Heart right ventricle (tissue), 16 donors: ENCODE data around the gene MYO15A. TPM values are rescaled to one million over a fixed set of nuclear protein-coding genes. Genes with fewer than 3 reads are reported as not detected.

Source experiments
- ATAC-seq, 8 donors: fragments of 200-7000 bp; cut with Tn5 transposase; one replicate each; pipeline ENCODE4 v1.9.1; 2020; ENCODE audit warnings: mild to moderate bottlenecking in 8 of 8, moderate library complexity in 8 of 8, moderate number of reproducible peaks in 1 of 8
- DNase-seq, 2 donors: peaks; one replicate each; pipeline ENCODE4 v3.0.0-alpha.2; 2020
- H3K27ac ChIP-seq, 10 donors: fragments of 200-600 bp; sonication (generic) in 2 of 10; one replicate each; pipeline versions ENCODE4 v1.5.0 to v1.8.0; 2020 to 2022; ENCODE audit warnings: mild to moderate bottlenecking in 3 of 10
- H3K27me3 ChIP-seq, 7 donors: fragments of 200-600 bp; one replicate each; pipeline ENCODE4 v1.8.0; 2021 to 2022; ENCODE audit warnings: mild to moderate bottlenecking in 2 of 7
- H3K36me3 ChIP-seq, 9 donors: fragments of 200-600 bp; sonication (generic) in 1 of 9; one replicate each; pipeline versions ENCODE4 v1.5.0 to v1.8.0; 2020 to 2022; ENCODE audit warnings: mild to moderate bottlenecking in 2 of 9
- H3K4me1 ChIP-seq, 9 donors: fragments of 200-600 bp; sonication (generic) in 1 of 9; one replicate each; pipeline versions ENCODE4 v1.5.0 to v1.8.0; 2020 to 2022; ENCODE audit warnings: mild to moderate bottlenecking in 4 of 9
- H3K4me3 ChIP-seq, 10 donors: fragments of 200-600 bp; sonication (generic) in 2 of 10; one replicate each; pipeline versions ENCODE4 v1.5.0 to v1.8.0; 2020 to 2022; ENCODE audit warnings: mild to moderate bottlenecking in 7 of 10, moderate library complexity in 2 of 10
- H3K9me3 ChIP-seq, 11 donors: fragments of 200-600 bp in 10 of 11; sonication (generic) in 2 of 11; one replicate each; pipeline versions ENCODE4 v1.5.0 to v1.8.0; 2013 to 2022; ENCODE audit warnings: mild to moderate bottlenecking in 2 of 11, control low read depth in 1 of 11, moderate library complexity in 1 of 11
- WGBS, 2 donors: extraction: QIAGEN DNeasy Blood & Tissue Kit; methylation state at CpG; one replicate each; pipeline ENCODE4 v1.1.7; 2013; ENCODE audit warnings: inconsistent platforms in 1 of 2; 5-methylcytosine and 5-hydroxymethylcytosine counted together
- intact Hi-C, 10 donors: fragments of 100-400 bp; cut with DNase I; formaldehyde crosslinking; loops; one replicate each; pipeline versions ENCODE4 v1.11.1 to v1.14.2; 2022
- polyA plus RNA-seq, 2 donors: library from polyadenylated mRNA; stranded (reverse); fragments of 200-250 nt; gene quantifications; one replicate each; pipeline ENCODE4 v1.2.3, GENCODE V29; 2013
- total RNA-seq, 10 donors: library from RNA; stranded (reverse); fragmentation: NEBNext Ultra II Directional in 3 of 10; extraction: Animal tissue kit (Norgen Biotek cat#: 25700) in 3 of 10; gene quantifications; one replicate each; pipeline versions ENCODE4 v1.2.1 to v1.2.4, GENCODE V29; 2021 to 2023
- TF ChIP-seq, protein P1 (sequence below), 9 donors: fragments of 200-600 bp; sonication (generic) in 2 of 9; IDR thresholded peaks; one replicate each; pipeline versions ENCODE4 v1.5.0 to v1.8.0; 2021 to 2022; ENCODE audit warnings: antibody characterized with exemption in 9 of 9, mild to moderate bottlenecking in 5 of 9, moderate library complexity in 1 of 9
- donor health status: Arrhythmogenic right ventricular cardiomyopathy.
- donor health status: ischemic (EF 13 %, LVEDD 7.1; RV severe dilation, severe dysfunction).
- donor health status: healthy with polysubstance abuse.
- donor health status: DM: no; HTN: yes; CAD: no.
- donor health status: DM: no; HTN: no; CAD: no.
- donor health status: ischemic (EF 25% LVEDD 6.9; RV normal size, moderate dysfunction).
- donor health status: ischemic (EF 25% LVEDD 5.7; RV mildly dilated, moderate dysfunction).
- donor health status: healthy.
- donor health status: DM: yes; HTN: yes; CAD: no.
- donor health status: Ischemic cardiomyopathy.
- donor health status: ischemic (EF 35%, LVEDD 5.7; RV mildly dilated, moderate dysfunction).
- donor health status: nonischemic (EF 11% LVEDD 7.7; RV severe dilation, severe dysfunction).
- donor health status: DM: yes; HTN: yes; CAD: no.
- donor health status: PGD.
- donor health status: ischemic (EF 29% LVEDD 5.4; RV normal size, mild dysfunction).
- donor health status: nonischemic (EF 23%, LVEDD 6.1; RV moderate dilation, normal function).

Gene MYO15A
- total and polyA plus RNA-seq, 12 donors = 0.11 to 1.2 (median 0.27) TPM; not detected in 3

DNA sequence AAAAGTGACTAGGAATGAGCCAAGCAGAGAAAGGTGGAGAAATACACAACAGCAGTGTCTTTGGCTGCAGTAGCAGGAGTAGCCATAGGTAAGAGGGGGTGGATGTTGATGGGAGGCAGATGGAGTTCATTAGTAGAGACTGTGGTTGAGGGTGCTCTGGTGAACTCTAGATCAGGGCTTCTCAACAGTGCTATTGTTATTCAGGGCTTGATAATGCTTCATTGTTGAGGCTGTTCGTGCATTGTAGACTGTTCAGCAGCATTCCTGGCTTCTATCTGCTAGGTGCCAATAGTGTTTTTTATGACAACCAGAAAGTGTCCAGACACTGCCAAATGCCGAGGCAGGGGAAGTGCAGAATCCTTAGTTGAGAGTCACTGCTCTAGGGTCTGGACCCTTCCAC is 78.7 kb downstream of the MYO15A start:
- H3K36me3 ChIP-seq = peaks cover 0 to 42% (median 3%) of the 10 kb centered on the region in 9 donors
- DNase-seq (no peak), ATAC-seq (no peak)
- H3K4me1 ChIP-seq = peaks cover 37 to 84% (median 80%) of the 10 kb centered on the region in 9 donors
- TF ChIP-seq, protein P1, sequence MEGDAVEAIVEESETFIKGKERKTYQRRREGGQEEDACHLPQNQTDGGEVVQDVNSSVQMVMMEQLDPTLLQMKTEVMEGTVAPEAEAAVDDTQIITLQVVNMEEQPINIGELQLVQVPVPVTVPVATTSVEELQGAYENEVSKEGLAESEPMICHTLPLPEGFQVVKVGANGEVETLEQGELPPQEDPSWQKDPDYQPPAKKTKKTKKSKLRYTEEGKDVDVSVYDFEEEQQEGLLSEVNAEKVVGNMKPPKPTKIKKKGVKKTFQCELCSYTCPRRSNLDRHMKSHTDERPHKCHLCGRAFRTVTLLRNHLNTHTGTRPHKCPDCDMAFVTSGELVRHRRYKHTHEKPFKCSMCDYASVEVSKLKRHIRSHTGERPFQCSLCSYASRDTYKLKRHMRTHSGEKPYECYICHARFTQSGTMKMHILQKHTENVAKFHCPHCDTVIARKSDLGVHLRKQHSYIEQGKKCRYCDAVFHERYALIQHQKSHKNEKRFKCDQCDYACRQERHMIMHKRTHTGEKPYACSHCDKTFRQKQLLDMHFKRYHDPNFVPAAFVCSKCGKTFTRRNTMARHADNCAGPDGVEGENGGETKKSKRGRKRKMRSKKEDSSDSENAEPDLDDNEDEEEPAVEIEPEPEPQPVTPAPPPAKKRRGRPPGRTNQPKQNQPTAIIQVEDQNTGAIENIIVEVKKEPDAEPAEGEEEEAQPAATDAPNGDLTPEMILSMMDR (IDR thresholded peaks at IDR 0.05) = no peak
- peak overlapping the region in 9 of 10 donors; percentile 67 to 99 (median 86) for H3K4me3 ChIP-seq
- H3K27ac ChIP-seq = peak overlapping the region in 9 of 10 donors; percentile 4 to 100 (median 97)
- H3K9me3 ChIP-seq = no peaks in the 10 kb centered on the region
- WGBS, 2 donors = 4 to 12% methylated on average over 2 of the region's 2 CpGs
- intact Hi-C loops = loop anchor here in 1 of 10 donors (5.0 kb wide), 1 partner anchor 45 kb away; no protein-coding TSS in a partner anchor
- H3K27me3 ChIP-seq = no peaks in the 10 kb centered on the region

DNA sequence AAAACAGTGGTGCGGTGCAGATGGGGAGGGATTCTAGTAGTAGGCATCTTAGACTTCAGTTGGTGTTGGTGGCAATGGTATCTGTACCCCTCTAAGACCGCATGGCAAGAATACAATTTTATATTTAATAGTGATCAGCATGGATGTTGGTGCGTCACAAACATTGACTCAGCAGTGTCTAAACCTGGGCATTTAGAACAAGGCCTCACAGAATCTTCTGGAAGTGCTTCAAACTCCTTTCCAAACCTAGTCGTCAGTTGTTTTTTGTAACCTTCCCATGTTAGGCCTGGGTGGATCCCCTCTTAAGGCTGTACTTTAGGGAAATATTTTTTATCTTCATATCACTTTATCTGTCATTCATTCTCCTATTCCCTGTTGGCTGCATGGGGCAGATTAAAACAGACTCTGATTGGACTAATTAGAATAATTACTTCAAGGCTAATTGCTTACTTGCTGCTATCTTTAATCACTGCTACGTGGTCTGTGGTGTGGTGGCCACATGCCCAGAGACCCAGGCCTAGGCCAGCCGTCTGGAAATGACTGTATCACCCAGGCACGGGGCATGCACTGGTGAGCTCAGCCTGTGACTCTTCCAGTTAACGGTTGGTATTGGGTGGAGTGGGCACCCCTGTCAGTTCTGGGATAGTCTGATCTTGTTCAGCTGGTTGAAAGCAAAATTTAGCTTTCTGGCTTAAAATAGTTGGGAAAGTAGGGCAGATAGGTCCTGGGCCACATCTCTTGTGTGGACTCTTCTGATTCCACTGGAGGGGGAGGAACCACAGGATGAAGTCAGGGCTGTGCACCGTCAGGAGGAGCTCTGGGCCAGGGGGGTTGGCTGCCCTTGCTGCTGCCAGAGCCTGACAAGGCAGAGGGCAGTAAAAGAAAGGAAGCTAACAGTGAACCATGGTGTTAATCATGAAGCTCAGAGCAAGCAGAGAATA is 79.5 kb downstream of the MYO15A start:
- ATAC-seq = peak in 4 of 8 donors; percentile 6 to 45 (median 24)
- 29 to 30% methylated on average over 9 of the region's 9 CpGs for WGBS, 2 donors
- peak; percentile 30 for DNase-seq
- Histone ChIP-seq H3K36me3 (peaks cover 0 to 50% (median 6%) of the 10 kb centered on the region in 9 donors), H3K9me3 (no peaks in the 10 kb centered on the region), H3K4me1 (peaks cover 37 to 87% (median 80%) of the 10 kb centered on the region in 9 donors), H3K27ac (peak overlapping the region in 9 of 10 donors; percentile 4 to 100 (median 97)), H3K27me3 (no peaks in the 10 kb centered on the region), H3K4me3 (peak overlapping the region in 9 of 10 donors; percentile 2 to 99 (median 86))
- TF ChIP-seq, protein P1 (IDR thresholded peaks at IDR 0.05) = peak in 2 of 9 donors; percentile 8 to 16
- intact Hi-C loops = loop anchor here in 1 of 10 donors (5.0 kb wide), 1 partner anchor 46 kb away; no protein-coding TSS in a partner anchor

DNA sequence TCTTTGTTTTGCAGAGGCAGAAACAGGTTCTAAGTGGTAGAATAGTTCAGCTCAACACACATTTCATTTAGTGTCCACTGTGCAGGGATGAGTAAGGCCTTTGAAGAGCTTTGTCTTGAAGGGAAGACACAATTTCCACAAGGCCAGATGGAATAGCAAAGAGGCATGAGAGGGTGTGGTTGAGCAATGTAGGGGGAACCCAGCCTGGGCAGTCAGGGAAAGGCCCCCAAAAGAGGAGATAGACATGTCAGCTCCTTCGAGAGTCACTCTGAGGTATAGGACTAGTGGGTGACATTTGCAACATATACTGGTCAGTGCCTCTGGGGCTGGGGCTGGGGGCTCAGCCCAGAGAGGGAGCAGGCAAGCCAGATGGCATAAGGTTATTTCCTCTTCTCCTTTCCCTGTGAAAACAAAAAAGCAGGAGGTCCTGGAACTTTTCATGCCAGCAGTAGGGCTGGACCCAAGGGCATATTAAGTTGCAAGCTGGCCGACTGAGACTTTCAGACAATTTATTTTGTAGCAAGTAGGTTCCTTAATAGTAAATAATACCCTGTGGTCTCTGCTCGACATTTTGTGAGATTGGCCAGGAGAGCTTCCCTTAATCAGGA is 82.2 kb downstream of the MYO15A start:
- WGBS, 2 donors = 20 to 36% methylated on average over 3 of the region's 3 CpGs
- H3K36me3 ChIP-seq = peaks cover 0 to 68% (median 14%) of the 10 kb centered on the region in 9 donors
- intact Hi-C loops = no loop called here
- H3K4me3 ChIP-seq = no peak overlapping the region
- no peaks in the 10 kb centered on the region for H3K27me3 ChIP-seq
- H3K9me3 ChIP-seq = no peaks in the 10 kb centered on the region
- DNase-seq (no peak), ATAC-seq (peak in 1 of 8 donors; percentile 6)
- peaks cover 34 to 100% (median 90%) of the 10 kb centered on the region in 9 donors for H3K4me1 ChIP-seq
- peak overlapping the region in 9 of 10 donors; percentile 18 to 99 (median 56) for H3K27ac ChIP-seq
- TF ChIP-seq, protein P1 (IDR thresholded peaks at IDR 0.05) = no peak

DNA sequence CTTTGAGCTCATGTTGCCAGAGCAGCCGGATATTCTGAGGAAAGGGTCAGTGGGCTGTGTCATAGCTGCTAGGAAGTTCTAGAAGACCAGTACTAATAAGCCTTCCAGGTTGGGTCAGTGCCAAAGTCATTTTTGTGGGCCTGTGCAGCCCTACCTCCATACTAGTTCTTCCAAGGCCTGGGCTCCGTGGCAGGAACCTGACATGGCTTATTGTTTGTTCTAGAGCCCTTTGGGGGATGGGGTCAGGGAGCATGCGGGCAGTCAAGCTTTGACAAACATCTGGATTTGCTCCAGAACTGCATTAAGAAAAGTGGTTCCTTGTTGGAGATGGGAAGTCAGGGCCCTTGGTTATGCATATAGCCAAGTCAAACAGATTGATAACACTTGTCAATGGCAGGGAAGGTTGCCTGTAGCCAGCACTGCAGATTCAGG is 82.7 kb downstream of the MYO15A start:
- WGBS, 2 donors = 13 to 16% methylated on average over 3 of the region's 3 CpGs
- intact Hi-C loops = no loop called here
- H3K27ac ChIP-seq = peak overlapping the region in 9 of 10 donors; percentile 18 to 99 (median 56)
- H3K4me3 ChIP-seq = peak overlapping the region in 1 of 10 donors; percentile 9
- H3K4me1 ChIP-seq = peaks cover 31 to 99% (median 85%) of the 10 kb centered on the region in 9 donors
- TF ChIP-seq, protein P1 (IDR thresholded peaks at IDR 0.05) = no peak
- ATAC-seq (peak in 7 of 8 donors; percentile 25 to 72 (median 54)), DNase-seq (peak in 1 of 2 donors; percentile 72)
- H3K36me3 ChIP-seq = peaks cover 0 to 70% (median 14%) of the 10 kb centered on the region in 9 donors
- no peaks in the 10 kb centered on the region for H3K9me3 ChIP-seq
- no peaks in the 10 kb centered on the region for H3K27me3 ChIP-seq
